Left lung (tissue), 14 donors: ENCODE results near the gene CAMSAP1. TPM values are rescaled to one million over a fixed set of nuclear protein-coding genes. Genes with fewer than 3 reads are reported as not detected.
A peak's percentile ranks its signal among the peaks of the same experiment; 100 is the strongest.

Experiments
- ATAC-seq: fragments of 200-7000 bp; cut with Tn5 transposase; one replicate; pipeline ENCODE4 v1.9.1; 2020; ENCODE audit warnings: moderate library complexity
- DNase-seq, 4 donors: peaks; one replicate each; pipeline ENCODE4 v3.0.0-alpha.2; 2013 to 2020
- H3K27ac ChIP-seq, 2 donors: fragments of 200-600 bp; sonication (generic) in 1 of 2; one replicate each; pipeline versions ENCODE4 v1.5.0 to v1.8.0; 2020 to 2021
- H3K27me3 ChIP-seq, 2 donors: fragments of 200-600 bp; sonication (generic) in 1 of 2; one replicate each; pipeline versions ENCODE4 v1.5.0 to v1.8.0; 2020 to 2021
- H3K36me3 ChIP-seq, 2 donors: fragments of 200-600 bp; sonication (generic) in 1 of 2; one replicate each; pipeline versions ENCODE4 v1.5.0 to v1.8.0; 2020 to 2021
- H3K4me1 ChIP-seq, 2 donors: fragments of 200-600 bp; one replicate each; pipeline ENCODE4 v1.8.0; 2021
- H3K4me3 ChIP-seq, 2 donors: fragments of 200-600 bp; sonication (generic) in 1 of 2; one replicate each; pipeline versions ENCODE4 v1.5.0 to v1.8.0; 2020 to 2021; ENCODE audit warnings: mild to moderate bottlenecking in 1 of 2
- H3K9me3 ChIP-seq, 2 donors: fragments of 200-600 bp; sonication (generic) in 1 of 2; one replicate each; pipeline versions ENCODE4 v1.5.0 to v1.8.0; 2020 to 2021
- CTCF ChIP-seq, 2 donors: fragments of 200-600 bp; sonication (generic) in 1 of 2; IDR thresholded peaks; one replicate each; pipeline versions ENCODE4 v1.5.0 to v1.8.0; 2021; ENCODE audit warnings: antibody characterized with exemption in 2 of 2
- intact Hi-C, 2 donors: fragments of 100-400 bp; cut with DNase I; formaldehyde crosslinking; loops; one replicate each; pipeline versions ENCODE4 v1.11.2 to v1.14.2; 2022
- long read RNA-seq, 12 donors: library from polyadenylated mRNA in 2 of 12; unstranded in 2 of 12; transcript quantifications; one replicate each; pipeline ENCODE4 v2.0.0 and lab custom pipeline, GENCODE V29; 2019 to 2026
- polyA plus RNA-seq, 6 donors: library from polyadenylated mRNA; unstranded; fragments of 120-200 nt; gene quantifications; one replicate each; pipeline ENCODE4 v1.2.1, GENCODE V29; 2013; ENCODE audit not compliant: insufficient read length in 6 of 6
- total RNA-seq, 2 donors: library from RNA; stranded (reverse); fragmentation: NEBNext Ultra II Directional; extraction: Animal tissue kit (Norgen Biotek cat#: 25700); gene quantifications; one replicate each; pipeline ENCODE4 v1.2.1, GENCODE V29; 2021
- donor health status: DM: no; HTN: yes; CAD: no.
- donor health status: DM: no; HTN: no; CAD: no.

The CAMSAP1 gene
- total RNA-seq, result 10 to 100 TPM; 22.9 to 27.0 TPM
- 10 to 100 TPM; 20.4 to 26.5 (median 24.0) TPM for polyA plus RNA-seq
- long read RNA-seq, donor 1, result 0 reads
- long read RNA-seq, donor 2, partial matches to known transcripts, result 6 of 6 reads
- long read RNA-seq, donor 2, other reads (novel, unspliced or antisense), result 0 of 6 reads
- long read RNA-seq, donor 3, full-length matches to known transcripts, result 4 of 4 reads
- long read RNA-seq, donor 3, partial matches to known transcripts, result 0 of 4 reads
- long read RNA-seq, donor 3, other reads (novel, unspliced or antisense), result 0 of 4 reads
- long read RNA-seq, donor 4, result 0 reads
- long read RNA-seq, donor 5, partial matches to known transcripts, result 0 of 1 reads
- long read RNA-seq, donor 5, other reads (novel, unspliced or antisense), result 0 of 1 reads
- long read RNA-seq, donor 6, result 0 reads
- long read RNA-seq, donor 7, result 0 reads
- long read RNA-seq, donor 8, result 0 reads
- long read RNA-seq, donor 9, result 0 reads
- long read RNA-seq, donor 10, partial matches to known transcripts, result 1 of 2 reads
- long read RNA-seq, donor 10, other reads (novel, unspliced or antisense), result 1 of 2 reads
- long read RNA-seq, donor 11, result 0 reads
- long read RNA-seq, donor 12, partial matches to known transcripts, result 0 of 1 reads
- long read RNA-seq, donor 12, other reads (novel, unspliced or antisense), result 0 of 1 reads

GRCh38 chr9:135907431-135908092, at the start of gene CAMSAP1:
CAMSAP1 (minus strand) TSS chr9:135907546; CDS start chr9:135907159, 387 bp downstream.
- TF ChIP-seq CTCF (IDR thresholded peaks at IDR 0.05), result no peak
- Histone ChIP-seq H3K4me3 (peak within 1 kb of the TSS; percentile 77 to 81), H3K36me3 (peaks cover 0 to 18% of the 10 kb centered on the region in 2 donors), H3K4me1 (peaks cover 17 to 48% of the 10 kb centered on the region in 2 donors), H3K27me3 (no peaks in the 10 kb centered on the region), H3K27ac (peak within 1 kb of the TSS; percentile 76 to 90), H3K9me3 (no peaks in the 10 kb centered on the region)
- peak; percentile 95 for ATAC-seq
- DNase-seq, result peak; percentile 93 to 98 (median 96)
- intact Hi-C loops, result no loop called here

GRCh38 chr9:135956802-135957174, 49.4 kb upstream of the CAMSAP1 start:
- no peak for ATAC-seq
- intact Hi-C loops, result no loop called here
- no peaks in the 10 kb centered on the region for H3K27me3 ChIP-seq
- DNase-seq, result no peak
- H3K4me3 ChIP-seq, result no peak overlapping the region
- TF ChIP-seq CTCF (IDR thresholded peaks at IDR 0.05), result no peak
- no peak overlapping the region for H3K27ac ChIP-seq
- peaks cover 0 to 36% of the 10 kb centered on the region in 2 donors for H3K36me3 ChIP-seq
- H3K9me3 ChIP-seq, result no peaks in the 10 kb centered on the region
- peaks cover 5 to 36% of the 10 kb centered on the region in 2 donors for H3K4me1 ChIP-seq

GRCh38 chr9:135955934-135956801, 48.8 kb upstream of the CAMSAP1 start:
- TF ChIP-seq CTCF (IDR thresholded peaks at IDR 0.05), result no peak
- no peak for DNase-seq
- H3K27ac ChIP-seq, result no peak overlapping the region
- intact Hi-C loops, result no loop called here
- no peaks in the 10 kb centered on the region for H3K9me3 ChIP-seq
- no peak overlapping the region for H3K4me3 ChIP-seq
- H3K27me3 ChIP-seq, result no peaks in the 10 kb centered on the region
- ATAC-seq, result no peak
- peaks cover 5 to 31% of the 10 kb centered on the region in 2 donors for H3K4me1 ChIP-seq
- peaks cover 0 to 42% of the 10 kb centered on the region in 2 donors for H3K36me3 ChIP-seq

GRCh38 chr9:135952664-135953206, 45.4 kb upstream of the CAMSAP1 start:
- ATAC-seq, result no peak
- H3K36me3 ChIP-seq, result peaks cover 0 to 74% of the 10 kb centered on the region in 2 donors
- no peak overlapping the region for H3K27ac ChIP-seq
- H3K27me3 ChIP-seq, result no peaks in the 10 kb centered on the region
- H3K4me1 ChIP-seq, result peaks cover 0 to 1% of the 10 kb centered on the region in 2 donors
- H3K9me3 ChIP-seq, result no peaks in the 10 kb centered on the region
- intact Hi-C loops, result no loop called here
- H3K4me3 ChIP-seq, result no peak overlapping the region
- DNase-seq, result no peak
- TF ChIP-seq CTCF (IDR thresholded peaks at IDR 0.05), result no peak
